ENCODE results near the gene IL5RA. TPM values are rescaled to one million over a fixed set of nuclear protein-coding genes. Genes with fewer than 3 reads are reported as not detected.

Gene IL5RA
- total and polyA plus RNA-seq, 9 of the 15 experiments (the other 6 are each of a cell fraction or from before 2014, with no cell fraction given): 0.07 to 0.28 (median 0.14) TPM; not detected in 4

DNA sequence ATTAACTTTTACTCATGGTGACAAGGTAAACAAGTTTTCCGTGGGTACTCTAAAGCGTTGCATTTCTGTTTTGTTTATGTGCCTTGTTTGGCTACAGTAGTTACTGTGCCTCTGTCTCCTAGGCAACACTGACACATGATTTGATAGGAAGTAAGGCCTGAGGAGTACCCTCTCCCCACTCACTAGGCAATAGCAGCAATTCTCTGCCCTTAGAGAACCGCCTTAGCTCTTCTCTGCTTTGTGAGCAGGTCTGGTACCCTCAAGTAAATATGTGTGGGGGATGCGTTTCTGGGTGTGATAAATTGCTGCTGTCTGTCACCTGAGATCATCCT is at the start of gene IL5RA (continued):
- no peak for TF ChIP-seq CSDE1 (IDR thresholded peaks at IDR 0.05)
- TF ChIP-seq, protein P1, sequence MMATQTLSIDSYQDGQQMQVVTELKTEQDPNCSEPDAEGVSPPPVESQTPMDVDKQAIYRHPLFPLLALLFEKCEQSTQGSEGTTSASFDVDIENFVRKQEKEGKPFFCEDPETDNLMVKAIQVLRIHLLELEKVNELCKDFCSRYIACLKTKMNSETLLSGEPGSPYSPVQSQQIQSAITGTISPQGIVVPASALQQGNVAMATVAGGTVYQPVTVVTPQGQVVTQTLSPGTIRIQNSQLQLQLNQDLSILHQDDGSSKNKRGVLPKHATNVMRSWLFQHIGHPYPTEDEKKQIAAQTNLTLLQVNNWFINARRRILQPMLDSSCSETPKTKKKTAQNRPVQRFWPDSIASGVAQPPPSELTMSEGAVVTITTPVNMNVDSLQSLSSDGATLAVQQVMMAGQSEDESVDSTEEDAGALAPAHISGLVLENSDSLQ (IDR thresholded peaks at IDR 0.05): peak; percentile 58; the same call in 1 of the 2 replicates
- TF ChIP-seq POLR2A (conservative IDR thresholded peaks at IDR 0.05): no peak
- peak; percentile 45 for TF ChIP-seq MEIS2 (IDR thresholded peaks at IDR 0.05; ENCODE audit: partially characterized antibody)
- 0 out of 4 replicates have a peak, but pooled peaks of 1 of the 2 experiments have one; percentile 2 for TF ChIP-seq RCOR1 (IDR thresholded peaks at IDR 0.05; ENCODE audit: borderline replicate concordance in 1 of 2, low read depth in 2 of 2, low read length in 2 of 2)
- TF ChIP-seq RFX1 (IDR thresholded peaks at IDR 0.05): peak; percentile 85

DNA sequence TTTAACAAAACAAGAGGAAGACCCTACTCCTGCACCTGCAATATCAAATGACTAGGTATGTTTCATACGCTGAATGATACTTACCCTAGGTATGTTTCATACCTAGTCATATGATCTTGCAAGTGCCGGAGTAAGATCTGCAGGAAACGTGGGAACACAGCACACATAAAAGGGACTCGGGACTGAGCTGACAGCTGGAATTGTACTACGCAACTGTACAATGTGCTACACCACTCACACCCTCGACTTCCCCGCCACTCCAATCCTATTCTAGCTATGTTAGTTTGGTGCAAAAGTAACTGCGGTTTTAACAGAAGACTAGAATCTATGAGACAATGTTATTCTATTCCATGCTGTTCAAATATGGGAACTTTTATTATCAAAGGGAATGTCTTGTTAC is 47.3 kb upstream of the IL5RA start:
- no peak for FAIRE-seq

More for the DNA sequence above, 47.3 kb upstream of the IL5RA start:
- H2AFZ ChIP-seq (ENCODE audit: low read depth, low read length): no peak overlapping the region
- peaks cover 77% of the 10 kb centered on the region for H3K36me3 ChIP-seq (ENCODE audit: control insufficient read depth, insufficient read depth, low read length)
- no TSS peak for BruUV-seq (replicated peaks)
- H3K79me2 ChIP-seq (ENCODE audit: control insufficient read depth, insufficient read depth, low read length): no peaks in the 10 kb centered on the region
- DNase-seq (ENCODE audit: extremely low read depth in 1 of 4, low spot score in 3 of 4) (no peak), ATAC-seq (no peak; the same call in 2 of the 3 replicates)
- H3K4me1 ChIP-seq (replicated peaks in 1 of 2; ENCODE audit: control insufficient read depth in 2 of 2, insufficient read depth in 2 of 2, low read length in 2 of 2): no peaks in the 10 kb centered on the region
- H3K9me1 ChIP-seq (ENCODE audit: control insufficient read depth, insufficient read depth, low read length): no peaks in the 10 kb centered on the region
- H3K4me3 ChIP-seq: no peak overlapping the region
- intact Hi-C loops (cut with micrococcal nuclease): no loop called here
- no peak overlapping the region for H3K27ac ChIP-seq (ENCODE audit: extremely low read depth, low read depth, low read length)
- ChIA-PET POLR2A (interaction anchor here (0.9 kb wide), 2 partner anchors 11 to 30 kb away, joined by 3 to 4 read pairs; no protein-coding TSS in a partner anchor), CTCF (ENCODE audit: low intra/inter-chr PET ratio) (no interaction called here)
- in situ Hi-C loops (cut with MboI): no loop called here
- H4K20me1 ChIP-seq (replicated peaks; ENCODE audit: control insufficient read depth, insufficient read depth, low read length): no peaks in the 10 kb centered on the region
- TF ChIP-seq ZNF75A (CRISPR knock-in tag; IDR thresholded peaks at IDR 0.05) (no peak), POLR2G (IDR thresholded peaks at IDR 0.05; ENCODE audit: low read depth, low read length) (0 out of 2 replicates have a peak, but pooled peaks have one; percentile 7), SUPT5H (IDR thresholded peaks at IDR 0.05) (0 out of 2 replicates have a peak, but pooled peaks have one; percentile 29), ZKSCAN8 (CRISPR knock-in tag; IDR thresholded peaks at IDR 0.05) (no peak)
- H3K27me3 ChIP-seq (ENCODE audit: control insufficient read depth in 2 of 2, insufficient read depth in 2 of 2, low read length in 2 of 2): no peaks in the 10 kb centered on the region
- WGBS (ENCODE audit: insufficient coverage, low coverage, missing lambda C conversion rate): 96% methylated on average over 8 of the region's 8 CpGs
- no peak overlapping the region for H3K4me2 ChIP-seq (ENCODE audit: insufficient read depth, low read length)
- H3K9ac ChIP-seq (ENCODE audit: insufficient read depth in 1 of 2, low read depth in 2 of 2, low read length in 2 of 2): no peak overlapping the region
- H3K9me3 ChIP-seq (replicated peaks; ENCODE audit: control insufficient read depth, insufficient read depth, low read depth, low read length): no peaks in the 10 kb centered on the region

All from K562 (cell line).